T47D (cell line): Measurements from ENCODE around the gene YBX3.

Source experiments
- DNase-seq, 2 experiments: peaks; one replicate each; pipeline versions ENCODE4 v3.0.0 to v3.0.0-alpha.2; 2011 to 2012; ENCODE audit warnings: low read depth in 1 of 2, low spot score in 1 of 2
- JUND ChIP-seq: IDR thresholded peaks from 2 replicates; pipeline ENCODE4 v1.6.1; 2012; ENCODE audit warnings: low read depth
- in situ Hi-C: cut with HindIII; loops from 2 replicates; pipeline ENCODE4 v1.10.0; 2016; ENCODE audit warnings: low sequenced_read_pairs, low pct_unique_long_range_greater_than_20kb

YBX3 gene

GRCh38 chr12:10717410-10717809, 5.7 kb downstream of the YBX3 start:
- DNase-seq = no peak
- in situ Hi-C loops = no loop called here
- no peak for TF ChIP-seq JUND

- no peak for TF ChIP-seq JUND
- peak in 1 of 2 experiments; percentile 32 for DNase-seq
- in situ Hi-C loops = no loop called here
Measured at GRCh38 chr12:10716704-10717315, 6.3 kb downstream of the YBX3 start.

GRCh38 chr12:10716277-10716676, 6.8 kb downstream of the YBX3 start:
- no peak for TF ChIP-seq JUND
- DNase-seq = no peak
- in situ Hi-C loops = no loop called here

- TF ChIP-seq JUND = no peak
- no peak for DNase-seq
- in situ Hi-C loops = no loop called here
Measured at GRCh38 chr12:10715491-10715890, 7.6 kb downstream of the YBX3 start.

- TF ChIP-seq JUND = no peak
- no peak for DNase-seq
- in situ Hi-C loops = no loop called here
Measured at GRCh38 chr12:10709808-10710207, 13.3 kb downstream of the YBX3 start.

GRCh38 chr12:10708862-10709261, 14.3 kb downstream of the YBX3 start:
- in situ Hi-C loops = no loop called here
- DNase-seq = no peak
- TF ChIP-seq JUND = no peak

- DNase-seq = no peak
- TF ChIP-seq JUND = no peak
- in situ Hi-C loops = no loop called here
Measured at GRCh38 chr12:10705655-10706054, 17.5 kb downstream of the YBX3 start.

GRCh38 chr12:10701843-10702242, 21.3 kb downstream of the YBX3 start:
- TF ChIP-seq JUND = no peak
- in situ Hi-C loops = no loop called here
- DNase-seq = no peak

- in situ Hi-C loops = no loop called here
- TF ChIP-seq JUND = no peak
- DNase-seq = no peak
Measured at GRCh38 chr12:10701131-10701681, 21.9 kb downstream of the YBX3 start.

GRCh38 chr12:10700581-10700980, 22.5 kb downstream of the YBX3 start:
- no peak for TF ChIP-seq JUND
- in situ Hi-C loops = no loop called here
- no peak for DNase-seq

GRCh38 chr12:10697862-10698261, 25.3 kb downstream of the YBX3 start:
- no peak for TF ChIP-seq JUND
- no peak for DNase-seq
- in situ Hi-C loops = no loop called here

- in situ Hi-C loops = no loop called here
- no peak for DNase-seq
- TF ChIP-seq JUND = no peak
Measured at GRCh38 chr12:10697156-10697555, 26.0 kb downstream of the YBX3 start.

GRCh38 chr12:10690906-10691305, 32.2 kb downstream of the YBX3 start:
- no peak for DNase-seq
- TF ChIP-seq JUND = no peak
- in situ Hi-C loops = no loop called here

GRCh38 chr12:10689146-10689545, 34.0 kb downstream of the YBX3 start:
- DNase-seq = no peak
- in situ Hi-C loops = no loop called here

More at GRCh38 chr12:10689146-10689545, 34.0 kb downstream of the YBX3 start:
- no peak for TF ChIP-seq JUND
